Stimulated activated CD8-positive, alpha-beta memory T cell treated with anti-CD3 and anti-CD28 coated beads, Interleukin-7, amount 100 ng/mL, for 48 hours (primary cell): ENCODE data around the gene CYB561A3.
"Not testable (repeated sequence)": the region's sequence is repeated elsewhere in the genome, so short reads cannot be mapped to it uniquely, and the experiment has no call there.

Experiments
- DNase-seq, 2 donors: peaks; one replicate each; pipeline ENCODE4 v3.0.0-alpha.2; 2020; ENCODE audit warnings: low read depth in 1 of 2; ENCODE audit errors: extremely low read depth in 1 of 2

CYB561A3 gene

GRCh38 chr11:61361741-61362541, at the start of gene CYB561A3, which contains the start of gene TMEM138:
Gene CYB561A3 (minus strand): TSS chr11:61361882. CDS start chr11:61356713, 5,169 bp downstream.
Gene TMEM138 (plus strand): TSS chr11:61362374. CDS start chr11:61364391, 2,017 bp downstream.
- DNase-seq, result peak; percentile 87 to 91

- DNase-seq, result no peak
Observed at GRCh38 chr11:61406991-61407728, 45.5 kb upstream of the CYB561A3 start.

- DNase-seq, result no peak
Observed at GRCh38 chr11:61406067-61406466, 44.4 kb upstream of the CYB561A3 start.

- DNase-seq, result no peak
Observed at GRCh38 chr11:61404641-61405040, 43.0 kb upstream of the CYB561A3 start.

- DNase-seq, result no peak
Observed at GRCh38 chr11:61404103-61404502, 42.4 kb upstream of the CYB561A3 start.

GRCh38 chr11:61403658-61404057, 42.0 kb upstream of the CYB561A3 start:
- no peak for DNase-seq

GRCh38 chr11:61401573-61401972, 39.9 kb upstream of the CYB561A3 start:
- DNase-seq, result no peak

- DNase-seq, result no peak
Observed at GRCh38 chr11:61401173-61401572, 39.5 kb upstream of the CYB561A3 start.

- DNase-seq, result no peak
Observed at GRCh38 chr11:61392981-61393595, 31.4 kb upstream of the CYB561A3 start.

GRCh38 chr11:61390161-61390560, 28.5 kb upstream of the CYB561A3 start:
- DNase-seq, result no peak

GRCh38 chr11:61384271-61385242, 22.9 kb upstream of the CYB561A3 start:
- no peak for DNase-seq

GRCh38 chr11:61383859-61384258, 22.2 kb upstream of the CYB561A3 start:
- not testable (repeated sequence) for DNase-seq

GRCh38 chr11:61380884-61381283, 19.2 kb upstream of the CYB561A3 start:
- DNase-seq, result no peak

- DNase-seq, result no peak
Observed at GRCh38 chr11:61378713-61379313, 17.1 kb upstream of the CYB561A3 start.

GRCh38 chr11:61377461-61378160, 15.9 kb upstream of the CYB561A3 start:
- DNase-seq, result no peak

GRCh38 chr11:61375761-61376108, 14.1 kb upstream of the CYB561A3 start:
- no peak for DNase-seq

- no peak for DNase-seq
Observed at GRCh38 chr11:61372659-61373420, 11.2 kb upstream of the CYB561A3 start.

GRCh38 chr11:61370349-61371005, 8.8 kb upstream of the CYB561A3 start:
- no peak for DNase-seq
